ENCODE results near the gene MYO16. TPM values are rescaled to one million over a fixed set of nuclear protein-coding genes. Genes with fewer than 3 reads are reported as not detected.

Gene MYO16
- total and polyA plus RNA-seq, 2 of the 4 experiments (the other 2 are of a cell fraction) = under 0.01 to 0.03 TPM

GRCh38 chr13:109151696-109152095 lies 522.3 kb downstream of the MYO16 start:
- ATAC-seq (ENCODE audit: low read depth) (no peak), DNase-seq (no peak)
- no peak overlapping the region for H3K4me2 ChIP-seq (ENCODE audit: low read depth, low read length)
- peak overlapping the region; percentile 21; the same call in 1 of the 2 replicates for H4K5ac ChIP-seq (ENCODE audit: low read depth, low read length)
- peak overlapping the region; percentile 85 for H2BK20ac ChIP-seq (ENCODE audit: low read depth, low read length)
- H4K20me1 ChIP-seq (ENCODE audit: insufficient read depth, low read length) = no peaks in the 10 kb centered on the region
- H3K36me3 ChIP-seq (ENCODE audit: control insufficient read depth, insufficient read depth, low read length) = no peaks in the 10 kb centered on the region
- H3K14ac ChIP-seq (replicated peaks; ENCODE audit: low read depth, low read length) = peak overlapping the region; percentile 93
- H3K4me1 ChIP-seq (ENCODE audit: control insufficient read depth, insufficient read depth, low read length) = peaks cover 27% of the 10 kb centered on the region
- no peaks in the 10 kb centered on the region for H3K9me3 ChIP-seq (ENCODE audit: control insufficient read depth, insufficient read depth, low read length)
- peak overlapping the region; percentile 84 for H2AFZ ChIP-seq (replicated peaks; ENCODE audit: low read length, poor library complexity)
- H2BK15ac ChIP-seq (ENCODE audit: low read depth, low read length) = peak overlapping the region; percentile 95; the same call in 2 of the 3 replicates
- no peaks in the 10 kb centered on the region for H3K27me3 ChIP-seq (ENCODE audit: control insufficient read depth, insufficient read depth, low read length)
- ChIA-PET CTCF (interaction anchor here (0.7 kb wide), 1 partner anchor 121 kb away, joined by 3 read pairs; no protein-coding TSS in a partner anchor), POLR2A (ENCODE audit: unreplicated experiment) (no interaction called here)
- TF ChIP-seq NFE2L2 (IDR thresholded peaks at IDR 0.05; ENCODE audit: low read depth, low read length) (no peak), MAZ (IDR thresholded peaks at IDR 0.05; ENCODE audit: borderline replicate concordance, low read depth, low read length) (no peak), MAFK (IDR thresholded peaks at IDR 0.05; ENCODE audit: low read depth, low read length) (no peak), RFX5 (IDR thresholded peaks at IDR 0.05; ENCODE audit: low read depth, low read length) (no peak), POLR2A (IDR thresholded peaks at IDR 0.05; ENCODE audit: low read depth, low read length) (no peak), CEBPB (IDR thresholded peaks at IDR 0.05; ENCODE audit: low read depth, low read length) (no peak), RAD21 (IDR thresholded peaks at IDR 0.05; ENCODE audit: low read length) (no peak), RCOR1 (IDR thresholded peaks at IDR 0.05; ENCODE audit: insufficient replicate concordance, low read length) (no peak)
- no peak overlapping the region for H3K9ac ChIP-seq (ENCODE audit: low read depth, low read length)
- peak overlapping the region; percentile 90; the same call in 1 of the 2 replicates for H2AK5ac ChIP-seq (ENCODE audit: low read depth, low read length)
- H4K91ac ChIP-seq (ENCODE audit: insufficient read depth, low read depth, low read length) = peak overlapping the region; percentile 89
- H2AK9ac ChIP-seq (replicated peaks; ENCODE audit: low read depth, low read length, poor library complexity) = no peak overlapping the region
- H3K4ac ChIP-seq (ENCODE audit: low read depth, low read length) = peak overlapping the region; percentile 97
- peak overlapping the region; percentile 55 to 75; a peak in 3 of 4 replicates for H4K8ac ChIP-seq (ENCODE audit: low read depth in 2 of 2, low read length in 2 of 2)
- peak overlapping the region; percentile 19 for H2BK5ac ChIP-seq (ENCODE audit: low read depth, low read length, poor library complexity, severe bottlenecking)
- H3K4me3 ChIP-seq (ENCODE audit: insufficient read depth, low read depth, low read length) = no peak overlapping the region
- peak overlapping the region; percentile 24; the same call in 1 of the 2 replicates for H3K56ac ChIP-seq (ENCODE audit: extremely low read depth, insufficient read depth, low read length)
- in situ Hi-C loops (cut with MboI; ENCODE audit: low sequenced_read_pairs) = loop anchor here (5.0 kb wide), 2 partner anchors 101 to 636 kb away; partner anchors contain the start of gene IRS2
- peaks cover 17% of the 10 kb centered on the region for H3K9me1 ChIP-seq (ENCODE audit: insufficient read depth, low read length)
- H3K79me1 ChIP-seq (ENCODE audit: low read depth in 1 of 2, low read length in 2 of 2) = no peaks in the 10 kb centered on the region
- 90% methylated on average over 4 of the region's 5 CpGs; no CpG with 5 or more reads in 1 of the 2 experiments for WGBS, 2 experiments (ENCODE audit: extremely low coverage in 2 of 2, insufficient read length in 1 of 2)
- no peak overlapping the region for H3K27ac ChIP-seq (ENCODE audit: insufficient read depth, low read length)
- no TSS peak for BruUV-seq (replicated peaks)
- H3K23ac ChIP-seq (ENCODE audit: low read depth, low read length) = peak overlapping the region; percentile 39; the same call in 1 of the 2 replicates
- peak overlapping the region; percentile 16; the same call in 1 of the 2 replicates for H3K18ac ChIP-seq (ENCODE audit: low read depth, low read length)
- H2BK120ac ChIP-seq (ENCODE audit: low read depth, low read length) = peak overlapping the region; percentile 94
- dilution Hi-C loops (cut with HindIII; ENCODE audit: low sequenced_read_pairs, unreplicated experiment) = no loop called here
- intact Hi-C loops (cut with micrococcal nuclease) = no loop called here
